HepG2 (cell line): Measurements from ENCODE around the gene WNK4. TPM values are rescaled to one million over a fixed set of nuclear protein-coding genes. Genes with fewer than 3 reads are reported as not detected.

ENCODE experiments used
- CREB1 ChIP-seq, 2 experiments: fragments of 450-650 bp in 1 of 2; IDR thresholded peaks; 2 replicates each; pipeline ENCODE4 v1.6.1; 2016 to 2017; ENCODE audit warnings: control low read depth in 1 of 2, mild to moderate bottlenecking in 1 of 2, missing compliant biosample characterization in 1 of 2, missing genetic modification characterization in 1 of 2
- FOXO1 ChIP-seq: sonication (generic); formaldehyde crosslinking; IDR thresholded peaks from 2 replicates; pipeline ENCODE4 v1.4.0; 2020; ENCODE audit warnings: missing genetic modification reagents
- HNF4G ChIP-seq, 2 experiments: sonication (generic) in 1 of 2; formaldehyde crosslinking in 1 of 2; IDR thresholded peaks; 2 replicates each; pipeline versions ENCODE4 v1.4.0 to v1.6.1; 2011 to 2020; ENCODE audit warnings: borderline replicate concordance in 2 of 2, low read depth in 2 of 2, mild to moderate bottlenecking in 2 of 2, low read length in 1 of 2, missing genetic modification reagents in 1 of 2, moderate library complexity in 1 of 2
- KAT2B ChIP-seq: fragments of 150-350 bp; IDR thresholded peaks from 2 replicates; pipeline ENCODE4 v1.6.1; 2014; ENCODE audit warnings: low read depth, low read length, borderline replicate concordance
- MIER2 ChIP-seq: IDR thresholded peaks from 2 replicates; pipeline ENCODE4 v1.6.1; 2016; ENCODE audit warnings: missing biosample characterization, missing genetic modification reagents
- MIER3 ChIP-seq: IDR thresholded peaks from 2 replicates; pipeline ENCODE4 v1.6.1; 2016; ENCODE audit warnings: missing compliant biosample characterization, borderline replicate concordance
- NCOA2 ChIP-seq: sonication (generic); formaldehyde crosslinking; IDR thresholded peaks from 2 replicates; pipeline ENCODE4 v1.8.0; 2022; ENCODE audit warnings: inconsistent platforms
- POGZ ChIP-seq: sonication (generic); formaldehyde crosslinking; IDR thresholded peaks from 2 replicates; pipeline ENCODE4 v1.4.0; 2020; ENCODE audit warnings: mild to moderate bottlenecking, missing genetic modification reagents
- RARA ChIP-seq: IDR thresholded peaks from 2 replicates; pipeline ENCODE4 v1.6.1; 2016; ENCODE audit warnings: missing genetic modification reagents, missing compliant biosample characterization
- YEATS2 ChIP-seq: sonication (generic); formaldehyde crosslinking; IDR thresholded peaks from 2 replicates; pipeline ENCODE4 v1.4.0; 2020; ENCODE audit warnings: missing genetic modification reagents, borderline replicate concordance
- ZNF292 ChIP-seq: sonication (generic); formaldehyde crosslinking; IDR thresholded peaks from 2 replicates; pipeline ENCODE4 v1.8.1; 2022; ENCODE audit warnings: mild to moderate bottlenecking, low read depth, missing genetic modification reagents, borderline replicate concordance
- ZNF317 ChIP-seq: sonication (generic); formaldehyde crosslinking; IDR thresholded peaks from 2 replicates; pipeline ENCODE4 v1.5.0; 2020; ENCODE audit warnings: mild to moderate bottlenecking, missing genetic modification reagents
- ZNF335 ChIP-seq: sonication (generic); formaldehyde crosslinking; IDR thresholded peaks from 2 replicates; pipeline ENCODE4 v1.4.0; 2020; ENCODE audit warnings: missing genetic modification reagents
- ZNF644 ChIP-seq: IDR thresholded peaks from 2 replicates; pipeline ENCODE4 v1.6.1; 2016; ENCODE audit warnings: low read depth
- polyA plus RNA-seq, 8 experiments: library from polyadenylated mRNA; depleted of rRNA in 3 of 8; stranded (reverse) in 7 of 8; unstranded in 1 of 8; fragments of >200 nt; fragmentation: Illumina TruSeq in 4 of 8; extraction: Trizol in 4 of 8; gene quantifications; 2 replicates each; pipeline versions ENCODE4 v1.2.1 to v1.2.3, GENCODE V29; 2011 to 2016; ENCODE audit warnings: low read depth in 4 of 8, missing spikeins in 1 of 8, mixed read lengths in 1 of 8; ENCODE audit not compliant: insufficient read depth in 1 of 8
- total RNA-seq, 5 experiments: library from RNA; depleted of rRNA; stranded (reverse); fragments of >200 nt; fragmentation: Illumina TruSeq; extraction: Trizol; gene quantifications; 2 replicates each; pipeline ENCODE4 v1.2.3, GENCODE V29; 2016; ENCODE audit warnings: low read depth in 1 of 5
- TF ChIP-seq, protein P1 (sequence below): sonication (generic); formaldehyde crosslinking; conservative IDR thresholded peaks from 2 replicates; pipeline ENCODE4 v1.4.0; 2020; ENCODE audit warnings: missing genetic modification reagents
- TF ChIP-seq, protein P2 (sequence below): sonication (generic); formaldehyde crosslinking; IDR thresholded peaks from 2 replicates; pipeline ENCODE4 v1.4.0; 2020; ENCODE audit warnings: mild to moderate bottlenecking, missing genetic modification reagents, borderline replicate concordance
- TF ChIP-seq, protein P3 (sequence below): sonication (generic); formaldehyde crosslinking; conservative IDR thresholded peaks from 2 replicates; pipeline ENCODE4 v1.4.0; 2020; ENCODE audit warnings: missing genetic modification reagents
- TF ChIP-seq, protein P4 (sequence below): sonication (generic); formaldehyde crosslinking; conservative IDR thresholded peaks from 2 replicates; pipeline ENCODE4 v1.8.1; 2023; ENCODE audit warnings: missing genetic modification reagents
- TF ChIP-seq, protein P5 (sequence below): sonication (generic); formaldehyde crosslinking; IDR thresholded peaks from 2 replicates; pipeline ENCODE4 v1.4.0; 2020; ENCODE audit warnings: missing genetic modification reagents

Gene WNK4
- total and polyA plus RNA-seq, 2 of the 13 experiments (the other 11 are each of a cell fraction or from before 2014, with no cell fraction given), result 2.7 to 13.7 TPM

DNA sequence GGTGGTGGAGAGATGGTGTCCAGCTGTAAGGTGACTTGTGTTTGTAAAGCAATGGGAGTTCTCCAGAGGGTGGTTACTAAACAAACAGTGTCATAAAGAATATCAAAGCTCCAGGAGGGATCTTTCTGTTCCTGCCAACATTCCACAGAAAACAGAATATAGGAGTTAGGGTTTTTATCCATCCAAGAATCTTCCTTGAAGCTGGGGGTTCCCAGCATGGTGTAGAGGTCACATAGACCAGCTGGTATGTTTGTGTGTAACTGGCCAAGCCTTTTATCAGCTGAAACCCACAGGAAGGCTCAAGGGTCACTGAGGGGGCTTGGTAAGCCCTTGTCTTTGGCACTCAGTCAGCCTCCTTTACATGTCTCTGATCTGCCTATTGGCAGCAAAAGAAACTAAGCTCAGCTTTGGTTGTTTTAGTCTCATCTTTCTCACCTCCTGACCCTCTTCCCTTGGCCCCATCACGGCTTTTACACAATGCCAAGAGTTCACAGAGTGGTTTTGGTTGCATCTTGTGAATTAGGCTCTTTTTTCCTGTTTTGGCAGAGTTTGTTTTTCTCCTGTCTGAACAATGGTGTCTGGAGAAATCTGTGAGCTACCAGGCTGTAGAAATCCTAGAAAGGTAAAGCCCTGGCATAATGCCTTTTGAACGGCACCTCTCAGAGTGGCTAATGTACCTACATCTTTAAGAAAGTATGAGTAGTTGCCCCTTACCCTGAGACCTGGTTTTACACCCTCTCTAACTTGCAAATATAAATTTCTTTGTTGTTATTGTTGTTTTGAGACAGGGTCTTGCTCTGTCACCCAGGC lies 22.9 kb downstream of the WNK4 start (continued):
- TF ChIP-seq, protein P1, sequence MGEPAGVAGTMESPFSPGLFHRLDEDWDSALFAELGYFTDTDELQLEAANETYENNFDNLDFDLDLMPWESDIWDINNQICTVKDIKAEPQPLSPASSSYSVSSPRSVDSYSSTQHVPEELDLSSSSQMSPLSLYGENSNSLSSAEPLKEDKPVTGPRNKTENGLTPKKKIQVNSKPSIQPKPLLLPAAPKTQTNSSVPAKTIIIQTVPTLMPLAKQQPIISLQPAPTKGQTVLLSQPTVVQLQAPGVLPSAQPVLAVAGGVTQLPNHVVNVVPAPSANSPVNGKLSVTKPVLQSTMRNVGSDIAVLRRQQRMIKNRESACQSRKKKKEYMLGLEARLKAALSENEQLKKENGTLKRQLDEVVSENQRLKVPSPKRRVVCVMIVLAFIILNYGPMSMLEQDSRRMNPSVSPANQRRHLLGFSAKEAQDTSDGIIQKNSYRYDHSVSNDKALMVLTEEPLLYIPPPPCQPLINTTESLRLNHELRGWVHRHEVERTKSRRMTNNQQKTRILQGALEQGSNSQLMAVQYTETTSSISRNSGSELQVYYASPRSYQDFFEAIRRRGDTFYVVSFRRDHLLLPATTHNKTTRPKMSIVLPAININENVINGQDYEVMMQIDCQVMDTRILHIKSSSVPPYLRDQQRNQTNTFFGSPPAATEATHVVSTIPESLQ, result no peak
- TF ChIP-seq CREB1 (IDR thresholded peaks at IDR 0.05) (no peak), CREB1 (CRISPR knock-in tag; IDR thresholded peaks at IDR 0.05) (0 out of 2 replicates have a peak, but pooled peaks have one; percentile 23), HNF4G (IDR thresholded peaks at IDR 0.05; ENCODE audit: borderline replicate concordance, low read depth, low read length) (peak; percentile 94), HNF4G (CRISPR knock-in tag; IDR thresholded peaks at IDR 0.05; ENCODE audit: borderline replicate concordance, low read depth) (peak; percentile 81; the same call in 1 of the 2 replicates), ZNF317 (CRISPR knock-in tag) (peak; percentile 55; the same call in 1 of the 2 replicates), ZNF644 (CRISPR knock-in tag) (peak; percentile 86), FOXO1 (peak; percentile 36; the same call in 1 of the 2 replicates), KAT2B (no peak), ZNF292 (0 out of 2 replicates have a peak, but pooled peaks have one; percentile 61), MIER2 (CRISPR knock-in tag) (peak; percentile 10; the same call in 1 of the 2 replicates), NCOA2 (CRISPR knock-in tag) (peak; percentile 47; the same call in 1 of the 2 replicates), RARA (CRISPR knock-in tag) (peak; percentile 86), ZNF335 (CRISPR knock-in tag) (peak; percentile 2; the same call in 1 of the 2 replicates), POGZ (CRISPR knock-in tag) (peak; percentile 37; the same call in 1 of the 2 replicates), MIER3 (peak; percentile 18; the same call in 1 of the 2 replicates), YEATS2 (CRISPR knock-in tag) (peak; percentile 15; the same call in 1 of the 2 replicates)
- TF ChIP-seq, protein P2, sequence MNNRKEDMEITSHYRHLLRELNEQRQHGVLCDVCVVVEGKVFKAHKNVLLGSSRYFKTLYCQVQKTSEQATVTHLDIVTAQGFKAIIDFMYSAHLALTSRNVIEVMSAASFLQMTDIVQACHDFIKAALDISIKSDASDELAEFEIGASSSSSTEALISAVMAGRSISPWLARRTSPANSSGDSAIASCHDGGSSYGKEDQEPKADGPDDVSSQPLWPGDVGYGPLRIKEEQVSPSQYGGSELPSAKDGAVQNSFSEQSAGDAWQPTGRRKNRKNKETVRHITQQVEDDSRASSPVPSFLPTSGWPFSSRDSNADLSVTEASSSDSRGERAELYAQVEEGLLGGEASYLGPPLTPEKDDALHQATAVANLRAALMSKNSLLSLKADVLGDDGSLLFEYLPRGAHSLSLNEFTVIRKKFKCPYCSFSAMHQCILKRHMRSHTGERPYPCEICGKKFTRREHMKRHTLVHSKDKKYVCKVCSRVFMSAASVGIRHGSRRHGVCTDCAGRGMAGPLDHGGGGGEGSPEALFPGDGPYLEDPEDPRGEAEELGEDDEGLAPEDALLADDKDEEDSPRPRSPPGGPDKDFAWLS (CRISPR knock-in tag), result no peak
- TF ChIP-seq, protein P3, sequence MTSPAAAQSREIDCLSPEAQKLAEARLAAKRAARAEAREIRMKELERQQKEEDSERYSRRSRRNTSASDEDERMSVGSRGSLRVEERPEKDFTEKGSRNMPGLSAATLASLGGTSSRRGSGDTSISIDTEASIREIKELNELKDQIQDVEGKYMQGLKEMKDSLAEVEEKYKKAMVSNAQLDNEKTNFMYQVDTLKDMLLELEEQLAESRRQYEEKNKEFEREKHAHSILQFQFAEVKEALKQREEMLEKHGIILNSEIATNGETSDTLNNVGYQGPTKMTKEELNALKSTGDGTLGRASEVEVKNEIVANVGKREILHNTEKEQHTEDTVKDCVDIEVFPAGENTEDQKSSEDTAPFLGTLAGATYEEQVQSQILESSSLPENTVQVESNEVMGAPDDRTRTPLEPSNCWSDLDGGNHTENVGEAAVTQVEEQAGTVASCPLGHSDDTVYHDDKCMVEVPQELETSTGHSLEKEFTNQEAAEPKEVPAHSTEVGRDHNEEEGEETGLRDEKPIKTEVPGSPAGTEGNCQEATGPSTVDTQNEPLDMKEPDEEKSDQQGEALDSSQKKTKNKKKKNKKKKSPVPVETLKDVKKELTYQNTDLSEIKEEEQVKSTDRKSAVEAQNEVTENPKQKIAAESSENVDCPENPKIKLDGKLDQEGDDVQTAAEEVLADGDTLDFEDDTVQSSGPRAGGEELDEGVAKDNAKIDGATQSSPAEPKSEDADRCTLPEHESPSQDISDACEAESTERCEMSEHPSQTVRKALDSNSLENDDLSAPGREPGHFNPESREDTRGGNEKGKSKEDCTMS (CRISPR knock-in tag), result no peak
- TF ChIP-seq, protein P4, sequence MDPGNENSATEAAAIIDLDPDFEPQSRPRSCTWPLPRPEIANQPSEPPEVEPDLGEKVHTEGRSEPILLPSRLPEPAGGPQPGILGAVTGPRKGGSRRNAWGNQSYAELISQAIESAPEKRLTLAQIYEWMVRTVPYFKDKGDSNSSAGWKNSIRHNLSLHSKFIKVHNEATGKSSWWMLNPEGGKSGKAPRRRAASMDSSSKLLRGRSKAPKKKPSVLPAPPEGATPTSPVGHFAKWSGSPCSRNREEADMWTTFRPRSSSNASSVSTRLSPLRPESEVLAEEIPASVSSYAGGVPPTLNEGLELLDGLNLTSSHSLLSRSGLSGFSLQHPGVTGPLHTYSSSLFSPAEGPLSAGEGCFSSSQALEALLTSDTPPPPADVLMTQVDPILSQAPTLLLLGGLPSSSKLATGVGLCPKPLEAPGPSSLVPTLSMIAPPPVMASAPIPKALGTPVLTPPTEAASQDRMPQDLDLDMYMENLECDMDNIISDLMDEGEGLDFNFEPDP, result no peak
- TF ChIP-seq, protein P5, sequence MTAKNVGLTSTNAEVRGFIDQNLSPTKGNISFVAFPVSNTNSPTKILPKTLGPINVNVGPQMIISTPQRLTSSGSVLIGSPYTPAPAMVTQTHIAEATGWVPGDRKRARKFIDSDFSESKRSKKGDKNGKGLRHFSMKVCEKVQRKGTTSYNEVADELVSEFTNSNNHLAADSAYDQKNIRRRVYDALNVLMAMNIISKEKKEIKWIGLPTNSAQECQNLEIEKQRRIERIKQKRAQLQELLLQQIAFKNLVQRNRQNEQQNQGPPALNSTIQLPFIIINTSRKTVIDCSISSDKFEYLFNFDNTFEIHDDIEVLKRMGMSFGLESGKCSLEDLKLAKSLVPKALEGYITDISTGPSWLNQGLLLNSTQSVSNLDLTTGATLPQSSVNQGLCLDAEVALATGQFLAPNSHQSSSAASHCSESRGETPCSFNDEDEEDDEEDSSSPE (CRISPR knock-in tag), result no peak
